GM12801 (cell line): ENCODE results near the gene RYR2.

Source experiments
- CTCF ChIP-seq: IDR thresholded peaks from one replicate; pipeline ENCODE4 v1.5.1; 2011; ENCODE audit warnings: control low read depth; ENCODE audit not compliant: insufficient read length; ENCODE audit errors: extremely low read depth

Gene RYR2

DNA sequence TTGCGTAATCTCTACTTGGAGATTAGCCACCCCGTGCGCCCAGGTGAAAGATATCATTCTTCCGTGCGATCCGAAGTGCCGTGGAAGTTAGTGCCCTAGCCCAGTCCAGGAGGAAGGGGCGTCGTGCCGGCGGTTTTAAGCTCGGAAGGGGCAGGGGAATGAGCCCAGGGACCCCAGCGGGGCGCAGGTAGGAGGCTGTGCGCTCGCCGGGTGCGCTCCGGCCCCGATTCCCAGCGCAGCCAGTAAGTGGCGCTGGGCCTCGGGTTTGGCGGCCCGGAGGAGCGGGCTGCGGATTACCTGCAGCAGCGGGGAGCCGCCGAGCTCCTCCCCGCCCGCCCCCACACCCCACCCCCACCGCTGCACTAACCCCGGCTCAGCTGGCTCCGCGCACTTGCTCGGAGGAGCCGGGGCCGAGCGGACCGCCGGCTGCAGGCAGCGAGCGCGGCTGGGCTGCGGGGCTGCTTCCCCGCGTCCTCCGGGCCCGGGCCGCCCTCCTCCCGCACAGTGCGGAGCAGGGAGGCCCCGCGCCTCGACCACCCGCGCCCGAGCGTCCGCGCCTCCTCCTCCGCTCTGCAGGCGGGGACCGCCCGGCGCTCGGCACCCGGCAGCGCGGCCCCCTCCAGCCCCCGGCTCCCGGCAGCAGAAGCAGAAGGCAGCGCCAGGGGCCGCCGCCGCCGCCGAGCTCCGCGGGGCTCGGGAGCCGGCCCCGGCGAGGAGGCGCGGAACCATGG is at the start of gene RYR2:
Gene RYR2, plus strand, starts transcription at position 390 of the 731 bp plus-strand sequence. Its CDS starts 338 bp downstream, at position 728.
- no peak for TF ChIP-seq CTCF

DNA sequence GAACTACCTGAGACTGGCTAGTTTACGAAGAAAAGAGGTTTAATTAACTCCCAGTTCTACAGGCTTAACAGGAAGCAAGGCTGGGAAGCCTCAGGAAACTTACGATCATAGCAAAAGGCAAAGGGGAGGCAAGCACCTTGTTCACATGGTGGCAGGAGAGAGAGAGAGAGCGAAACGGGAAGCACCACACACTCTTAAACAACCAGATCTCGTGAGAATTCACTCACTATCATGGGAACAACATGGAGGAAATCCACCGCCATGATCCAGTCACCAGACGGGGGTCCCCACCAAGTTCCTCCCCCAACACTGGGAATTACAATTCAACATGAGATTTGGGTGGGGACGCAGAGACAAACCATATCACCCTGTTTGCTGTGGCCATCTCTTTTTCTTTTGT is 49.5 kb upstream of the RYR2 start:
- no peak for TF ChIP-seq CTCF

GRCh38 chr1:236994450-236994849 is 47.5 kb upstream of the RYR2 start:
- TF ChIP-seq CTCF = no peak

DNA sequence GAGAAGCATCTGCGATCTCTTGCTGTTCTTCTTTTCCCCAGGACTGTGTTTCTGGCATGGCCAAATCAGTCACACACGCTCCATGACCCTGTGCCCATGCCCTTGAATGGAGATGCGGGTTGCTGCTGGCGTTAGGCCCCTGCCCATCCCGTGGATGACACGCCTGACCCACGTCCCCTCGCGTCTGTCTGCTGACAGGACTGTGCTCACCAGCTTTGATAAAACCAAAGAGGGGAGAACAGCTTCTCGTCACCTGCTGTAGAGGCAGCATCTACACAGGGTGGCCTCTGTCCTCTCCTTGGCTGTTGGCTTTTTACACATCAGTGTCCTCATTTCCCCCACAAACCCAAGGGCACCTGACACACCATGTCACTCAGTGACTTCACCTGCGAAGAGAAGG is 44.6 kb upstream of the RYR2 start:
- no peak for TF ChIP-seq CTCF

DNA sequence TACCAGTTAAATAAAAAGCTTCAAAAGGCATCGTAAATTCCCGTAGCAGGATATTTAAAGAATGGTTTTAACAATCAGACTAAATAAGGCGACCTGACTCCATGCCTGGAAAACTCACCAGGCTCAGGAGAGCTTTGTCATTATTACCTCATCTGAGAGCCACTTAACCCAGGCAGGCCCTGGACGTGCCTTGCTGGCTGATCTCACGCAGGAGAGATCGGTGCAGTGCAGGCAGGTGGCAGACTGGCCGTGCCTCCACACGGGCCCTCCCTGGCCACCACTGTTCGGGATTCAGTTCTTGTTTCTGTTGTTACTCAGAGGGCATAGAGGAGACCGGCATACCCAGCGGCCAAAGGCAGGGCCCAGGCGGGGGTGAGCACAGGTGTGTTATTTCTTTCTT is 44.1 kb upstream of the RYR2 start:
- no peak for TF ChIP-seq CTCF

GRCh38 chr1:236998546-236998945 is 43.4 kb upstream of the RYR2 start:
- no peak for TF ChIP-seq CTCF

- TF ChIP-seq CTCF = no peak
These were observed 41.8 kb upstream of the RYR2 start for GRCh38 chr1:237000191-237000590.
